GM12891 (cell line): Measurements from ENCODE around the gene ZNF83.

ENCODE experiments used
- PAX5 ChIP-seq: IDR thresholded peaks from 2 replicates; pipeline ENCODE4 v1.6.1; 2011; ENCODE audit warnings: low read length, moderate library complexity, mild to moderate bottlenecking; ENCODE audit not compliant: insufficient read depth, severe bottlenecking
- POLR2A ChIP-seq: IDR thresholded peaks from 2 replicates; pipeline ENCODE4 v1.6.1; 2011; ENCODE audit warnings: low read depth, low read length, control low read depth
- POLR2AphosphoS5 ChIP-seq: IDR thresholded peaks from 2 replicates; pipeline ENCODE4 v1.6.1; 2011; ENCODE audit warnings: low read depth, low read length, control low read depth
- POU2F2 ChIP-seq: IDR thresholded peaks from 2 replicates; pipeline ENCODE4 v1.6.1; 2011; ENCODE audit warnings: low read depth, mild to moderate bottlenecking, control low read depth, low read length, moderate library complexity
- SPI1 ChIP-seq: IDR thresholded peaks from 2 replicates; pipeline ENCODE4 v1.6.1; 2011; ENCODE audit warnings: low read depth, low read length, control low read depth
- TAF1 ChIP-seq: IDR thresholded peaks from 2 replicates; pipeline ENCODE4 v1.6.1; 2011; ENCODE audit warnings: low read depth, low read length, control low read depth

DNA sequence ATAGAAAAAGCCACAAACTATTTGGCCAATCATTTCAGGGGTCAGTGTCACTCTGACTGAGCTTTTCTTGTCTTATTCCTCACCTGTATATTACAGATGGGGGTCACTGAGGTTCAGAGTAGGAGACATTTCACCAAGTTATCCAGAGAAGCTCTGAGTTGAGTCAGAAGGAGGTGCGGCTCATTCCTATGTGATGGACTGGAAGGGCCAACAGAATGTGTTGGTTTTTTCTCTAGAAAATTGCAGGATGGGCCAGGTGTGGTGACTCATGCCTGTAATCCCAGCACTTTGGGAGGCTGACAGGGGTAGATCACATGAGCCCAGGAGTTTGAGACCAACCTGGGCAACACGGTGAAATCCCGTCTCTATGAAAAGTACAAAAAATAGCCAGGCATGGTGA, 24.5 kb upstream of the ZNF83 start:
- no peak for TF ChIP-seq POLR2AphosphoS5
- TF ChIP-seq SPI1, result no peak
- TF ChIP-seq TAF1, result no peak
- no peak for TF ChIP-seq POLR2A
- no peak for TF ChIP-seq POU2F2
- TF ChIP-seq PAX5, result no peak
